ENCODE measurements around the gene STRADB.

GRCh38 chr2:201467666-201468065 lies 16.1 kb downstream of the STRADB start:
- no peak for TF ChIP-seq CTCF (IDR thresholded peaks at IDR 0.05)
- no peak for TF ChIP-seq POLR2A (IDR thresholded peaks at IDR 0.05)
